GM21381 (cell line): Measurements from ENCODE around the gene EPHA4.

Source experiments
- ATAC-seq: cut with Tn5 transposase; IDR thresholded peaks from one replicate; pipeline ENCODE4 v1.9.1; 2021; ENCODE audit warnings: mild to moderate bottlenecking, moderate library complexity; ENCODE audit not compliant: unreplicated experiment

EPHA4 gene

DNA sequence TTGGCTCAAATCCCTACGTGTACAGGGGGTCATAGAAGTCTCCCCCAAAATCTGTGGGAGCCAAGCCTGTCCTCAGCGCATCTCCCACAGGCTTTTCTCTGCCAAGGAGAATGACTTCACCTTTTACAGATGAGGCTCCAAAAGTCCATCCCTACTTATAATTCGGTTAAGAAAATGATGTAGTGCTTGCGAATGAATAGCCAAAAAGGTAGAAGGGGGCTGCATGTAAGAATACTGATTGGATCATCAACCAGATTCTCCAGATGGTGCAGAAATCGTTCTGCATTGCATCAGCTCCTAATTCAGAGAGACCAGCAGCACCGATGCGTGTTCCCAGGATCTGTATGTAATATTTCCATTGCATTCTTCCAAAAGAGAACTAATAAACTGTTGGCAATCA lies 91.9 kb downstream of the EPHA4 start:
- ATAC-seq = no peak

DNA sequence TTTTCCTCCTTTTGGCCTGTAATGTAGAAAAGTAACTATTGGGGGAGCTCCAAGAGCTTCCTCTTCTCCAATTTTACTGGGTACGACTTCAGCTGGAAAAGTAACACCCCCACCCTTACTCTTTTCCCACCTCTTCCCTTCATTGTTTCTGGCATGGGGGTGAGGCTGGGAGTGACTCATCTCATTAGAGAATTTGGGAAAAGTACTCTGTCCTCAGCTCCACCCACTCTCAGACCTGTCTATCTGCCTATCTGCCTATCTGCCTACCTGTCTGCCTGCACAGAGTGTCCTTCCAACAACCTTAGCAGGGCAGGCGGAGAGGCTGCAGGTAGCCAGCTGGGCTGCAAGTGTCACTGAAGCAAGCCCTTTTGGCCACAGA lies 93.6 kb downstream of the EPHA4 start:
- ATAC-seq = no peak

DNA sequence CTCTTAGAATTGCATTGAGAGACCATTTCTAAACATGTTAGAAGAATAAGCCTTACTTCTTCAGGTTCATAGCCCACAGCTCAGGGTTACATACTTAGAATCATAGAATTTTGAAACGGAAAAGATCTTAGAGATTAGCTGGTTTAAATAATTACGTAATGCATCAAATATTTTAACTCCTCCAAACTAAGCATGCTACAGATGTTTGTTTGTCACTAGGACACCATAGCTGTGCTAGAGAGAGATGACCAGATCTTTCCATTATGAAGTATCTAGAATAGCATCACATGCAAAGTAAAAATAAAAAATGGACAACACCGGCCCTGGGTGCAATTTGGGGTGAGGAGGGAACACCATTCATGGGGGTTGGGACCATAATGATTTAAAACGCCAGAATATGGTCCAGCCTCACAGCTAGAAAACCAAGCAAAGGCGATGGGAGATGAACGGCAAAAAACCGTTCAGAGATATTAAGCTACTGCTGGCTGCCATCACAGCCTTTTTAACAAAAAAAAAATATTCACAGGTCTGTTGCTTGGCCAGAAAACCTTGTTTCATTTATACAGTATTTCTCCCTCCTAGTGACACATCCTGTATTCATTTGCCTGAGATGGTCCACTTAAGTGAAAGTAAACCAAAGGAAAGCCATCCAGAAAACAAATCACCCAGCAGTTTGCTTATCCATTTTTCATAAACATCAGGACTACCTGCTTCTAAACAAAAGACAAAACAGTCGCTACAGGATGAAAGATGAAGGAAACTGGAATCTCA lies 94.2 kb downstream of the EPHA4 start:
- ATAC-seq = no peak

DNA sequence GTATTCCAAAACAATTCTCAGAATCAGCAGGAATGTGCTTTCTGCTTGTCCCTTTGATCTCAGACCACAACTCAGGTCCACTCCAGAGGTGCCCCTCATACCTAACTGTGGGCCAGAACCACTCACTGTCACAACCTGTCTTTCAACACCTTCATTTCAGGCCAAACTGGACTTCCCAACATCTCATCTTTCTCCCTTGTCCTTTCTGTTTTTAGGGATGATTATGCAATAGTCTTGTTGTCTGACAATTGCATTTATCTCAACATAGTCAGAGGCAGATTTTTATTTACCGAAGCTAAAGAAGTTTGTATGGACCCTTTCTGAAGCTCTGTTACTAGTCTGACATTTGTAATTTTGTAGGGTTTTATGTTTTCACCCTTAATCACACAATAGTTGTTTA lies 95.9 kb downstream of the EPHA4 start:
- ATAC-seq = no peak

DNA sequence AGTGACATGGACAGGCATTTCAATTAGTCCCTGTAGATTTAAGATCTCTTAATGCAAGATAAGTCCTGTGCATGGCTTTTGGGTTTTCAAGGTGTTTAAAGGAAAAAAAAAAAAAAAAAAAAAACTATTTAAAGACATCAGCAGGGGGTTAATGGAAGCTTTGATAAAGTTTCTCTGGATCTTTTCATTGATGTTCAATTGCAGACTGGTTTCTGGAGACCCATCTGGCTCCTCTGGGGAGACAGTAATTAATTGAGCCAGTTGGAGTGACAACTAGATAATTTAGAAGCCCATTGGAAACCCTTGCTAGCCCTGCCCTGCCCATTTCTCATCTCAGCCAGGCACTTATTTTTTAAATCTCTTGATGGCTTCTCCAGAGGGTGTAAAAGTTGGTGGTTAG lies 98.7 kb downstream of the EPHA4 start:
- ATAC-seq = no peak

DNA sequence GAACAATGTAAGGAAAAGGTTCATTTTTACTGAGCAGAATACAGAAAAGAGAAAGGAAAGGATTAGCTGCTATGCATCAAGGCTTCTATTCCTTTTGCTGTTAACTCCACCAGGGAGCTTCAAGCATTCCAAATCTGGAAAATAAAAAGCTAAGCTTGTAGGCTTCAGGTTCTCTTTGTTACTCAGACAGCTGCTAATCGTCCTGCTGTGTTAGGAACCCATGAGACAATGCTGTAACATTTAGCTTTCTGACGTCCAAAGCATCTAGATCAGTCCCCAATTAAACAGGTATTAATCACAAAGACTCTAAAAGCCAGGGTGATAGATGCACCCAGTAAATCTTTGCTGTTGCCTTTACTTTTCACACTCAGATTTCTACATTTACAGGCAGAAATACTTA lies 103.8 kb downstream of the EPHA4 start:
- no peak for ATAC-seq

DNA sequence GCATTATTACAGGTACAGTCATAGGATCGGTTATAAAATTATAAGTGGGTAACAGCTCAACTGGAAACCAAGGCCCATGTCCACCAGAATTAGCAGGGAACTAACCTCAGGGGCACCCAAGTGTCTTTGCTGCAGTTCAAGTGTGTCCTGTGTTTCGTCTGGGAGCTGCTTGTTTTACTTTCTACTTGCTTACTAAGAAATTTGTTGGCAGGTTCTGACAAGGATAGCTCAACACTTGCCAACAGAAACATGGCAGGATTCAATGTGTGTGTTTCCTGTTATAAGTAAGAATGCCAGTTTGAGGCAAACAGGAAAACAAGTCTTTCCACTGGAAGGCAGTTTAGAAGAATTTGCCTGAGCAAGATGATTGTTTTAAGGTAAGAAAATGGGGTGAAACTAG lies 104.5 kb downstream of the EPHA4 start:
- no peak for ATAC-seq

DNA sequence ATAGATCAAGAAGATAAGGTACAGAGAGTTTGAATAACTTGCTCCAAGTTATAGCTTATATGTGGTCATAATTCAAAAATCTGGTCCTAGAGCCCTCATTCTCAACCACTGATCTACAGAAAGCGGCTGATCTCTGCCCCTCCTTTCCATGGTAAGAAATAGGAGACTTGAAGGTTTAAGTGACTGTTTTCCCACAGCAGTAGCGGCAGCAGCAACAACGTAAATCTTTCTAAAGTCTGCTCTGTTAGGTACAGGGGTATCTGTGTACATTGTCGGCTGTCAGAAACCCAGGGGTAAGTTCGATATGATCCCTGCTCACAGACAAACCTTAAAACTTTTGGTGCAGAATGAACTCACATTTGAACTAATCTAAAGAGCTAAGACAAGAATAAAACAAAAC lies 105.4 kb downstream of the EPHA4 start:
- no peak for ATAC-seq

DNA sequence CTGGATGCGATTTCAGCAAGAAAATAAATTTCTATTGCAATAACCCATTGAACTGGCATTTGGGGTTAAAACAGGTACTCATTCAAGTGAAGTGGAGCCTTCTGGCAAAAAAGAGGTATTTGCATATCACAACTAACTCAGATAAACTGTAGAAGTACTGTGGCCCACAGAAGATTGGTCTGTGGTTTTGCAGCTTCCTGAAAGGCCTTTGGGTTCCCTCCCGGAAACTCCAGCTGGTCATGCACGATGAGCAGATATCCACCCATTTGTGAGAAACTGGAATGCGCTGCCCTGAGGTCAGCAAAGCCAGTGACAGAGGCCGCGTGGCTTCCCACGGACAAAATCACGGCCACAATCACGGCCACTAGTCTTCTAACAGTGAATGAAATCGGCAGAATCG lies 106.3 kb downstream of the EPHA4 start:
- peak; percentile 83 for ATAC-seq

DNA sequence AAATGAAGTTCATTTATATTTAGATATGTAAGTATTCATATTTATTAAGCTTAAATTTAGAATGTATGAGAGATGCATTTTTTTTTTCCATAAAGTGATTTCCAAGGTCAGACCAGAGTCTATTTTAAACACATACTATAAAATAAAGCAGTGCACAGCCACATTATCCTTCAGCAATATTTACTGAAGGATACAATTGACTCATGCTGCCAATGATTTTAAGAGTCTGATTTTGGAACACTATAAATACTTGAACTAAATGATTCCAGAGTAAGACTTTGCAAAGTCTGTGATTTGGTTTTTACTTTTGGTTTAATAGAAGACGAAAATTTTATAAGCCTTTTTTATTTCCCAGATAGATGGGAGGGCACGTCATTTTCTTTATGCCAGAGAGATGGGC lies 107.1 kb downstream of the EPHA4 start:
- ATAC-seq = no peak

DNA sequence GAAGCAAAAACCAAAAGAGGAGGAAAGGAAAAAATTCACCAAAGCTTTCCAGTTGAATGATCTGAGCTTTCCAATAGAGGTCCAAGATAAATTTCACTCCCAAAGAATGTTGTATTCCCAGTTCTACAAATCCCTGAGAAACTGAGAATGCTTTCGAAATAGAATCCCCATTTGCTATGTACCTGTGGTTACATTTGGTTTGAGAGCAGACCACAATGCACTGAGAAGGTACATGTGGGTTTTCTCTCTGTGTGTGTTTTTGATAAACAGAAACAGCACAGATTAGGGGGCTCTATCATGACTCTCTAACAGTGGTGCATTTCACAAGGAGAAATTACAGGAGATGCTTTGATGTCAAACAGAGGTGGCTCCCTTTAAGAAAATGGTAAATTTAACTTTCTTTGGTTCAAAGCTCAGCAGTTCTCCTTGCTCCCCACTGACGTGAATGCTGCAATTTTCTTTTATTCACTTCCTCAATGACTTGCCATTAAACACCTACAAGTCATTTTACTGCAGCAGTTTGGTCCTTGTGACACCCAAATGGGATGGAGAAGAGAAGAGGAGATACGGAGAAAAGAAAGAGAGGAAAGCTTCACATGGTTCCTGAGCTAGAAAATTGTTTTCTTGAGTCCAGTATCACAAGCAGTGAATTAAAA lies 108.7 kb downstream of the EPHA4 start:
- no peak for ATAC-seq

DNA sequence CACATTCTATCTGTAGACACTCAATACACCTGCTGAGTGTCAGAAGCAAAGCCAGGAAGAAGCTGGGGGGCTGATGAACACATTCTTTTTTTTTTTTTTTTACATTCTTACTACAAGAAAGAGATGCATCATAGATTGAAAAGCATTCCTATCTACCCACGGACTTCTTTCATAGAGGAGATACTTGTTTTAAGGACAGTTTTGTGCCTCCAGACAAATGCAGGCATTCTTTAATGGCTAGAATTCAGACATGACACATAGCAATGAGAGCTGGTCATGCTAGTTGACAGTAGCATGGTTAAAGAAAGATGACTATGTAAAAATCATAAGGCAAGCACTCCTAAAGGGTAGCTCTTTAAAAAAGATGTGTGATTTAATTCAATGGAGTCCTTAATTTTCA lies 110.2 kb downstream of the EPHA4 start:
- ATAC-seq = no peak

DNA sequence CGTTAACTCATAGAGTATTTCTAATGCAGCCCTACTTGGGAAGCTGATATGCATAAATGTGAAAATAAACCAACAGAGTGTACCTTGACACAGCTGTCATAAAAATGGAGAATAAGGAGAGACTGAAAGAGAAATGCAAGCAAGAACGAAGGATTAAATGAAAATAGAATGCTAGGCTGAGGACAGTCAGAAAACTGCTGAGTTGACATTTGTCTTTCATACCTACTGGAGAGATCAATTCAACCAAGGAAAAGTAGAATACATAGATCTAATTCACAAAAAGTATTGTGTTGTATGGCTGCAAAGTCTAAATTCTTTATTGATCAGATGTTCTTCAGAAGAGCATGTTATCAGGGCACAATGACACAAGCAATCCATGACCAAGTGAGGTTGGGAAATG lies 112.0 kb downstream of the EPHA4 start:
- ATAC-seq = no peak

DNA sequence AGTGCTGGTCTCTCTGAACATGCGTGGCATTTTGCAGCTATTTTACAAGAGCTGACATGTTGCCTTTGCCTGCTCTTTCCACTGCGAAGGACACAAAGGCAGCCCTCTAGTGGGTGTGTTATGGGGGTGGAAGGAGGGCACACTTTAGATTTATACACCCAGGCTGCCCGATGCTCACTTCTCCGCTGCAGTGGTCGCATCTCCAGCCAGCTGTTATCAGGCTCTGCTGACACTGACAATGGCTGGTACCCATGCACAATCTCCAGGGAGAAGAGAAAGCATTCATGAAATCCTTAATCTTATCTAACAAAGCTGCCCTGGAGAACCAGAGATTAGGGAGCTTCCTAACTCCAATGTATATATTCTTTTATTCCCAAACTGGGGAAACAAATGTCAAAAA lies 113.5 kb downstream of the EPHA4 start:
- ATAC-seq = no peak

DNA sequence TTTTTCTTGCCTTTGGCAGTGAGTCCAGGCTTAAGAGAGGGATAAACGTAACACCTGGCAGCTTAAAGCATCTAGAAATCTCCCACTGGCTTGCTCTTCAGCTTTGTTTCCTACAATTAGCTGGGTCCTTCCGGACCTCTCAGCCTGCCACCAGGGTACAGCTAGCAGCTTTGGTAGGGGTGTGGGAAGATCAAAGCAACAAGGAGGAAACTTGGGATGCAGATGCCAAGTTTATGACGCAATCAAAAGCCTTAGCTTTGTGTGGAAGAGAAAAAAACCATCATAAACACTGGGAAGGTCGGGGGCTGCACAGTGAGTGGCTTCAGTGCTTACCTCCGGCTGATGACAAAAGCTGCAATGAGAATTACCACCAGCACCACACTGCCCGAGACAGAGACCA lies 116.9 kb downstream of the EPHA4 start:
- ATAC-seq = no peak

DNA sequence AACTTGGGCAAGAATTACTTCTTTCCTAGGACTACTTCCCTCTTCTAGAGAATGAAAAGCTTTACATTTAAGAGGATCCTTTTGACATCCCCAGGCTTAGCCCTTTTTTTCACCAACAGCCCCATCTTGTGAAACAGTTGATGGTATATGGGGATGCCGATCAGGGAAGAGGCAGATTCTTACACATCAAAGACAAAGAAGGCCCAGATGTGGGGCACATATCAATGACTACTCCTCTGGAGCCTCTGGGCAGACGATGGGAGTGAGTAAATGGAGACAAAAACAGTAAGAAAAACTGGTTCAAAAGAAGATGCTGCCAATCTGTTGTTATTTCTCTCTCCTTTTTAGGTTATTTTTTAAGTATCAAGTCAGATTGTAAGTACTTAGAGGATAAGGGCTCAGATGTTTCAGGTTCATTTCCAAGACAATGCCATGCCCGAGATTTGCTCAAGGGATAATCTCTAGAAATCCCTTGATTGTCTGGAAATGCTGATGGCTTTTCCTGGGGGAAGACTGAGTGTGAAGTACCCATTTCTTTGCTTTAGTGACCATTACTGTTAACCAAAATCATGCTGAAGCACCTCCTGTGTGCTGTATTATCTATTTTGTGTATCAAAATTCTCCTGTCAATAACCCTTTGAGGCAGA lies 117.5 kb downstream of the EPHA4 start:
- no peak for ATAC-seq

DNA sequence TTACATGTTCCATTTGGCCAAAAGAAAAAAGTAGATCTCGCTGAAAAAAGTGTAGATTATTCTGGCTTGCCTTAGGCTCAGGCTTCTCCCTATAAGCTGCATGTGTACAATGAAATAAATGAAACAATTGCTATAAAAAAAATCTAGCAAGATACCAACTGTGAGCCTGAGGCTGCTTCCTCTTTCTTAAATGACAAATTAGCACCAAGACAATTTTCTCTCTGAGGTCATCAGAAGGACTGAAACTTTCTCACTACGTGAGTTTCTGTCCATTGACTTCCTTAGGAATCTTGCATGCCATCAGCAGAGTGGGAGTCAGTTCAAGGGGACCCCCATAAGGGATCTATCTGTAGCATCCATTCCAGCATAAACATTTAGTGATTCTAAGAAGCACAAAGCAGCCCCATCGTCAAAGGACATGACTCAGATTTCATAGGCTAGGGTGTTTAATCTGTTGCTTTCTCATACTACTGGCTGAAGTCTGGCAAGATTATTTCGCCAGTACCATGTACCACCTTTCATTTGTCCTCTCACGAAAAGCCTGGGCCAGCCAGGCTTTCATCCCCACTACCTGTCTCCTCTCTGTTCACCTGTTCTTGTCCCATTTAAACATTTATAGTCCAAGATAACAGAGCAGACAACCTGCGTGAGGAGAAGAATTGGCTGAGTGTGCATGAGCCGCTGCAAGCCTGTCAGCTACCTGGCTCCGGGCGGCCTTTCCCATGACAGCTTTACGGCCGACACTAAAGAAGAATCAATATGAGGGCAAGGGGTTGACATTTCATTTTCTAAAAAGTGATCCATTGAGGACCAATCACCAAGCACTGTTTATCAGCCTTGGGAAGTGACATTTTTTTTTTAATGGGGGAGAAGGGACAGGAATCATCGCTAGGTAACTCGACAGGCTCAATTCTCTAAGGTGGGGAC lies 120.0 kb downstream of the EPHA4 start:
- no peak for ATAC-seq

DNA sequence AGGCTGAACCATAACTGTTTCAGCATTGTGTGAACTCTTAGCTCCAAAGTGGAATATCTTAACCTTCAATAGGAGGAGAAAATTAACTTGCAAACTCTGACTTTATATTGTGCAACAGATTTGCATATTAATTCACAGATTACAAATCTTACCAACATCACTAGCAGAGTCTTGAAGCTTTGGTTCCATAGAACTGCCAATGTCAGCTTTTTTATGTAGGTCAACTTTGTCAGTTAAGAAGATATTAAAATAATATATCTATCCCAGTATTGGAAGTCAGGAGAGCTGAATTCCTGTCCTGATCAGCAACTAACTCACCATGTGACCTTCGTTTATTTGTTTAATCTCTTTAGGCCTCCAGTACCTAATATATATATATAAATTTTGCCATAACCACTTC lies 121.8 kb downstream of the EPHA4 start:
- no peak for ATAC-seq

DNA sequence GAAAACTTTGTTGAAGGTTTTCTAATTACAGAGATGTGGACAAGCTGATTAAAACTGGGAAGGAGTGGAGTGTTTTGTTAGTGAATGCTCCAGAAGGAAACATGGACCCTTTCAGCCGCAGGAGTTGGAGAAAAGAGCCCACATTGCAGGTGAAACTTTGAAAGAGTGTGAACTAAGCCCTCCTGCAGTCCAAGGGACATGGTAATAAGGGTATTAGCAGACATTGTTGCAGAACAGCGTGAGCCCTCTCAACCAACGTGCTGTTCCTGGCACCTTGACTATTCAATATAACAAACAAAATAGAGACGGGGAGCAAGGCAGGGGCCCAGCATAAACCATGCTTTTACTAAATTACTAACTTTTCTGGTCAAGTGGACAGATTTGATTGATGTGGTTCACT lies 122.7 kb downstream of the EPHA4 start:
- no peak for ATAC-seq

DNA sequence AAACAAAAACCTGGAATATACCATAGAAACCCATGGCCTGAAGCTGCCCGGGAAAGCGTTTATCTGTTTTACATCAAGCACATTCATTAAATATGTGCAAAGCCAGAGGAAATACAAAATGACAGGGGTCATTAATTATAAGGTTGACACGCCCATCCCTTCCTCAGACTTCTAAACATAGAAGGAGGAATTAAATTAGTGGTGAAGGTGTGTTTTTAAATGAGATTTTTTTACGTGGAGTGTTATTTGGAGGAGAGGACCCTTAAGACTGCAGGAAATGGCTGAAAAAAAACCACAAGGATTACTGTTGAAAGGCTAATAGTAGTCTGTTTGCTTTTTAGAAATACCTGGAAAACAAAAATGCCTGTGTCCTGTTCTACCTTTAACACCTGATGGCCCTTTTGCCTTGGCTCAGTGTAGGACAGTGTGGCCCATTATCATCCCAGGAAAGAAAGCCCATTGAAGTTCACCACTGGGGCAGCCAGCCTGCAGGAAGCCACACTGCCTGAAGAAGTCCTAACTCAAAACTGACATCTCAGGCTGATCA lies 123.2 kb downstream of the EPHA4 start:
- ATAC-seq = no peak
